GM12801 (cell line): ENCODE results near the gene DAPK3.

ENCODE experiments used
- TF ChIP-seq, protein P1 (sequence below): IDR thresholded peaks from one replicate; pipeline ENCODE4 v1.5.1; 2011; ENCODE audit warnings: control low read depth; ENCODE audit not compliant: insufficient read length; ENCODE audit errors: extremely low read depth

Gene DAPK3

DNA sequence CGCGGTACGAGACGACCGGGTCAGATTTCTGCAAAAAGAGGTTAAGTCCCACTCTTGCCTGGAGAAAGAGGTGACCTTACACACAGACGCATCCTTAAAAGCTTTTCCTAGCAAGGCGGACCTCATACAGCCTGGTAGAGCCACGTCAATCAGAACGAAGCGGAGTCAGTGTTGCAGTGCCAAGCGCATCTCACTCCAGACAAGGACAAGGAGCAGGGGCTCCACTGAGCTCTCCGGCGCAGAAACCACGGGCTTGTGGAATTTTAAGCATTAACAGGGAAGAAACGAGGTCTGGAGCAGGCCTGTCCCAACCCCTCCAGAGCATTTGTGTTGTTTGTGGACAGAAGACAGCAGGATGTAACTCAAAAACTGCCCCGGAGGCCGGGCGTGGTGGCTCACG is 7.2 kb upstream of the DAPK3 start:
- TF ChIP-seq, protein P1, sequence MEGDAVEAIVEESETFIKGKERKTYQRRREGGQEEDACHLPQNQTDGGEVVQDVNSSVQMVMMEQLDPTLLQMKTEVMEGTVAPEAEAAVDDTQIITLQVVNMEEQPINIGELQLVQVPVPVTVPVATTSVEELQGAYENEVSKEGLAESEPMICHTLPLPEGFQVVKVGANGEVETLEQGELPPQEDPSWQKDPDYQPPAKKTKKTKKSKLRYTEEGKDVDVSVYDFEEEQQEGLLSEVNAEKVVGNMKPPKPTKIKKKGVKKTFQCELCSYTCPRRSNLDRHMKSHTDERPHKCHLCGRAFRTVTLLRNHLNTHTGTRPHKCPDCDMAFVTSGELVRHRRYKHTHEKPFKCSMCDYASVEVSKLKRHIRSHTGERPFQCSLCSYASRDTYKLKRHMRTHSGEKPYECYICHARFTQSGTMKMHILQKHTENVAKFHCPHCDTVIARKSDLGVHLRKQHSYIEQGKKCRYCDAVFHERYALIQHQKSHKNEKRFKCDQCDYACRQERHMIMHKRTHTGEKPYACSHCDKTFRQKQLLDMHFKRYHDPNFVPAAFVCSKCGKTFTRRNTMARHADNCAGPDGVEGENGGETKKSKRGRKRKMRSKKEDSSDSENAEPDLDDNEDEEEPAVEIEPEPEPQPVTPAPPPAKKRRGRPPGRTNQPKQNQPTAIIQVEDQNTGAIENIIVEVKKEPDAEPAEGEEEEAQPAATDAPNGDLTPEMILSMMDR, result no peak

DNA sequence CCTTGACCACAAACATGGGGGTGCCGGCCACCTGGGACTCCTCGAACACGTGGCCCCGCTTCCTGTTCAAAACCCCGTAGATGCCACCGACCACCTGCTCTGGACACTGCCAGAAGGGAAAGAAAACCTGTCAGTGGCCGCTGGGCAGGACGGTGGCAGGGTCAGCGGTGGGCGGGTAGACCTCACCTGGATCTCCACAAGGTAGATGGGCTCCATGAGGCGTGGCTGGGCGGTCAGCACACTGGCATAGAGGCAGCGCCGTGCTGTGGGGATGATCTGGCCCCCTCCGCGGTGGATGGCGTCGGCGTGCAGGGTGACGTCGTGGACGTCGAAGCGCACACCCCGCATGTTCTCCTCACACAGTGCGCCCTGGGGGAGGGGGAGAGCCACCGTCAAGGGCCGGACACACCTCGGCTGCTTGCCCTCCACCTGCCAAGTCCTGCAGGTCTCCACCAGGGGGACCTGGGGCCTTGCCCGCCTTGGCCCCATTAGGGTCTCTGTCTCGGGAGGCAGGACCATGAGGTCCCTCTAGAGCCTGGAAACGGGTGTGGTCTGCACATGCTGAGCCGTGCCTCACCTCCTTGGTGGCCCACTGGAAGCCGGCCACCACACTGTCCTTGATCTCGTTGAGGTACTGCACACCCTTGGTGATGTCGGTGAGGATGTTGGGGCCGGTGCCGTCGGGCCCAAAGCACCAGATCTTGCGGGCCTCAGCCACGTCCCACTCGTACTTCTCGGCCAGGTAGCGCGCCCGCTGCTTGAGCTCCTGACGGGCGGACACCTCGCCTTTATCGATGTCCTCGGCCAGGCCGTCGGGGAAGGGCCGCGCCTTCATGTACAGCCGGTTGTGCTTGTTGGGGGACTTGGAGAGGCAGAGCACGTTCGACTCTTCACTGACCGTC is 6.6 kb upstream of the DAPK3 start:
- TF ChIP-seq, protein P1, result no peak

DNA sequence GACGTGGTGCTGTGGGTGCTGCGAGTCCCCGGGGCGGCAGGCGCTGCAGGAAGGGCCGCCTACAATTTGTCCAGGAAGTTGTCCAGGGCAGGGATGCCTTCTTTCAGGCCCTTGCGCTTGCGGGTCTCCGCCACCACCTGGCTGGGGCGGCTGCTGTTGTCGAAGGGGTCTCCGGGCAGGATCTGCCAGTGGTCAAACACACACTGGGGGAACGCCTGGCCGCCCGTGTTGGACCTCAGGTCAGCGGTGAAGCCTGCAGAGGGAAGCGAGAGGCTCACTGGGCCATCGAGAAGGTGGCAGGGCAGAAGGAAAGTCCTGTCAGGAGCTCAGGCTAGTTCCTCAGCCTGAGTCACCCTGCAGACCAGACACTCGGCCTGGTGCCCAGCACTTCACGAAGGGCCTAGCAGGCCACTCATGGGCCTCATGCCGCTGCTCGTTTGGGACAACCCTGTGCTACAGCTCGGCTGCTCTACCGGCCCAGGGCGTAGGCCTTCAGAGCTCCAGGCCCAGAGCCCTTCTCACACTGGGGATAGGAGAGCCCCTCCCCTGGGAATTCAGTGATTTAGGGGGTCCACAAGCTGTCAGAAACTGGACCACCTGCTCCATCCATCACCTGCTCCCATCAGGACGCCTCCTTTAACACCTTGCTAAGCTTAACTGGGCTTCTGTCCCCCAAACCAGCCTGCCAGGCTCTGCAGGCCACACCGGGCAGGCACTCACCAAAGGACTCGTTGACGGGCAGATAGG is 5.8 kb upstream of the DAPK3 start:
- TF ChIP-seq, protein P1, result no peak

DNA sequence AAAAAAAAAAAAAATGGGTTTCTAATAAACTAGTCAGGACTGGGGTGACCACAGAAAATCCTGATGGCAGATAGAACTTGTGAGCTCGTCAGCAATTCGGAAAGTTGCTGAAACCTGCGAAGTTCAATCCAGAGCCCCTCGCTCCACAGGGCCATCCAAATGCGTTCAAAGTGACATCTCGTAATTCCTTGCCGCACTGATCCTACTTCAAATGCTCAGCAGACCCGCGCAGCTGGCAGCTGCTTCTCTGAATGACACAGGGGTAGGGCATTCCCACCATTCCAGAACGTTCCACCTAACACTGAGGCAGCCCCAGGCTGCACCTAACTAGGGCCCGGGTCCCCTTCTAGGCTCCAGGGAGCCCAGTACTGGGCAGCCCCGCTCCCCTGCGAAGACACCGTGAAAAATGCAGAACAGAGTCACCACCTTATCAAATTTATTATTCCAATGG is 4.8 kb upstream of the DAPK3 start:
- TF ChIP-seq, protein P1, result no peak

DNA sequence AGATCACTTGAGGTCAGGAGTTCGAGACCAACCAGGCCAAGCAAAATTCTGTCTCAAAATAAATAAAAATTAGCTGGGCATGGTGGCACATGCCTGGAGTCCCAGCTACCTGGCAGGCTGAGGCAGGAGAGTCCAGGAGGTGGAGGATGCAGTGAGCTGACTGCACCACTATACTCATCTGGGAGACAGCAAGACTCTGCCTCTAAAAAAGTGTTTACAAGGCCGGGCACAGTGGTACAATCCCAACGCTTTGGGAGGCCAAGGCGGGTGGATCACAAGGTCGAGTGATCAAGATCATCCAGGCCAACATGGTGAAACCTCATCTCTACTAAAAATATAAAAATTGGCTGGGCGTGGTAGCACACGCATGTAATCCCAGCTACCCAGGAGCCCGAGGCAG is 4.2 kb upstream of the DAPK3 start:
- TF ChIP-seq, protein P1, result no peak

DNA sequence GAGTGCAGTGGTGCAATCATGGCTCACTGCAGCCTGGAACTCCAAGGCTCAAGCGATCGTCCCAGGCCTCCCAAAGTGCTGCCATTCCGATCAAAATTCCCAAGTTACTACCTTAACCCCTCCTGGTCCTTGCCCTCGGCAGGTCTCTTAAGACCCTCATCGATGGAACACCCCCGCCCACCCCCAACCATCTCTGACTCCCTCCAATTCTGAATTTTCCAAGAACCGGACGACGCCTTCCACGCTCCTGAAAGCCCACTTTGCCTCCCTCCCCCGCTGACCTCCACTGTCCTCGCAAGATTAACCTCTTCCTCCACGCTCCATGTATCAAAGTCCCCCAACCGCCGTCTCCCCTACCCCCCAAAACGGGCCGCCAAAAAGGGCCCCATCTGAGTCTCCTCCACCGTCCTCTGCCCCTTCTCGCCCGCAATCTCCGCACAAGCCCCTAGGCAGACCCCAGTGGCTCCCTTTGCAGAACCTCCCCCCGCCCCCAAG is 539 bp downstream of the DAPK3 start:
- TF ChIP-seq, protein P1, result no peak

DNA sequence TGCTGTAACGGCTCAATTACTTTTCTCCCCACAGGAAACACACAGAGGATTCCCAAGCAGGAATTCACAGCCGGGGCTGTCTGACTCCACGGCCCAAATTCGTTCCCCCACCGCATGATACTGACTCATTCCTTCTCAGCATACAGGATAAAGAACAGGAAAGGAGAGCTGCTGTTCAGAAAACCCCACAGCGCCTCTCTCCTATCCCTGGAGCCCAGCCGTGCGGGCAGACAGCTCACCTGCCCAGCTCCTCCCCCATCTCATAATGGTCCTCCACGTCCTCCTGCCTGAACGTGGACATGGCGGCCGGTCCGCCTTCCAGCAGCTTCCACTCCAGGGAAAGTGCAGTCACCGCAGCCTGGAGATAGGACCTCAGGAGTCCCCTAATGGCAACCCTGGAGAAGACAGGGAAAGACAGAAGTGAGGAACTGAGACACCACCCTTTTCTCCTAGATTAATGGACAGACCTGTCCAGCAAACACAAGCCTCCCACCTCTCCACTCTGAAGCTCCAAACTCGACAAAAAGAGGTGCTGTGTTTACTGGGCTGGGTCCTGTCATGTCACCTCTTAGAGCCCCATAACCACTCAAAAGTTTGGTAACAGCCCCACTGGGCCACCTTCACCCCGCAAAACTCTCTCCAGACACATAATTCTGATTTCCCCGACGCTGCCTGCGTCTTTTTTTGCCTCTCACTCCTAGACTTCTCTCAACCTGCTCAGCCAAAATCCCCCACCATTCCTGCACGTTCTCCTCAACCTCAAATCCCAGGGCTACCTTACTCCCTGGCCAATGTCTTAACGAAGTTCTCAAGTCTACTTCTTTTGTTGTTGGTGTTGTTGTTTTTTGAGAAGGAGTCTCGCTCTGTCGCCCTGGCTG is 1.2 kb downstream of the DAPK3 start:
- TF ChIP-seq, protein P1, result no peak
